HG03025 (cell line): ENCODE results near the gene ACTG1.

Source experiments
- ATAC-seq: cut with Tn5 transposase; IDR thresholded peaks from one replicate; pipeline ENCODE4 v1.9.1; 2021; ENCODE audit warnings: mild to moderate bottlenecking, moderate library complexity; ENCODE audit not compliant: unreplicated experiment, low FRiP score

Gene ACTG1

DNA sequence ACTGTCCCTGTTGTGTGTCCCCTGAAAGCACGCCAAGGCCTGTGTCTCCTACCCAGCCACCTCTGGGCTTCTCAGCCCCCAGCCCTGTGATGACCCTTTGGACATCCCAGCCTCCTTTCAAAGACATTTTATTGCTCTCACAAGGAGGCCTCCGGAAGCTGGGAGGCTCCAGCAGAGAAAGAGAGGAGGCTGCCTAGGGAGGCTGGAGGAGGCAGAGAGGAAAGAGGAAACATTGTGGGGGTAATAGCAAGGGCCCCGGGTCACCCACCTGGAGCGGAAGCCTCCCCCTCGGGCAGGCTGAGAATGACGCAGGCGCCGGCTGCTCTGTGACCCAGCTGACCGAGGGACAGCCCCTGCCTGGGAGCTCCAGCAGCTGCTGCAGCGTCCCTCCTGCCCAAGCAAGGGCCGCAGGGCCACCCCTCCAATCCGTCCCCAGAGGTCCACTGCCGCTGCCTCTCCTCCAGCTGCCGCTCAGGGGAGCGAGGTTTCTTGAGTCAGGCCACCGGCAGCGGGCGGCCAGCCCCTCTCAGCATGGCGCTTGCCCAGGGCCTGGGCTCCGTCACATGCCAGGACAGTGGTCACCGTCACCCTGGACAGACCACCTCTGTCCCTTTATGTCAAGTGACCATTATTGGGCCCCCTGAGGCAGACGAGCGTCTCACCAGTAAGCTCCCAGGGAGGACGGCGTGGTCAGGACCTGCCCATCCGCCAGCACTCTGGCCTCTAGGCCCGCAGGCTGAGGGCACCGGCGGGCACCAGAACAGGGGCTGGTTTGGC lies 29.3 kb downstream of the ACTG1 start:
- no peak for ATAC-seq

DNA sequence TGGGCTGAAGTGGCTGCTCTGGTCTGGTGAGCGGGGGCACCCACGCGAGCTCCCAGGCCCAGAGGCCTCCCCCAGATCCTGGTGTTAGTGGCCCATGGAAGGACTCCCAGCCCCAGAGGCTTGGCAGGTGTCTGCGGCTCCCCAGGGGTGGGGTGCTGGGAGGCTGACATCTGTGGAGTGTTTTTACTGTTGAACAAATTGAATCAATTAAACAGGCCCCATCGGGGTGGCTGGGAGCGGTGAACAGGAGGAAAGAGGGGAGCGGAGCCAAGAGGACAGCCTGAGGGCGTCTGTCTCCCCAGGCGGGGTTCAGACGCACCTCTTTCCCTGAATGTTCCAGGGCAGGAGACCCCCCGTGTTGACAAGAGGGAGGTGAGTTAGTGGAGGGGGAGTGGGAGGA lies 29.9 kb downstream of the ACTG1 start:
- ATAC-seq: no peak

DNA sequence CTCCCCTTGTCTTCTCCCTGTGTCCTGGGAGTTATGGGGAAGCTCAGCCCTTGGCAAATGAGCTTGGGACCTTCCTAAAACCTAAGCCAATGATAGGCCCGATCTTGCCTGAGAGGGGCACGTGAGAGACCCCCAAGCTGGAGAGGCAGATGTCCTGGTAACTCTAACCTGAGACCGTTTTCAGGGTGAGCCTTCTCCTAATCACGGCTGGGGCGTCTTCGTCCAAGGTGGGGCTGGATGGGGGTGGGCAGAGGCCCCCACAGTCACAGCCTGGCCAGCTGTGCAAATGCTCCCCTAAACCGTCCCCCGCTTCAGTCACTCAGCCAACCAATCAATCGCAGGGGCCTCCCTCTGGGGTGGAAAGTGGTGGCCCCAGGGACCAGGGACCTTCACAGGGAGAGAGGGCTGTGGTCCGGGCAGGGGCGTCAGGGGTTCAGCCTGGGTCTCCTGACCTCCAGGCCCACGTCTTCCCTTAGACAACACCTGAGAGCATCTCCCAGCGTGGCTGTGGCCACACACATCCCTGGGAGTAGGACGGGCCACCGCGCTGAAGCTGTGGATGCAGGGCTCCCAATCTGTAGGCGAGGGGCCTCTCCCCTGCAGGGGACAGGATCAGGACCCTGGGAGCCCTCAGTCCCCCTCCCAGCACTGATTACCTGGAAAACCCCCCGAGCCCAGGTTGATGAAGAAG lies 30.6 kb downstream of the ACTG1 start:
- ATAC-seq: no peak

DNA sequence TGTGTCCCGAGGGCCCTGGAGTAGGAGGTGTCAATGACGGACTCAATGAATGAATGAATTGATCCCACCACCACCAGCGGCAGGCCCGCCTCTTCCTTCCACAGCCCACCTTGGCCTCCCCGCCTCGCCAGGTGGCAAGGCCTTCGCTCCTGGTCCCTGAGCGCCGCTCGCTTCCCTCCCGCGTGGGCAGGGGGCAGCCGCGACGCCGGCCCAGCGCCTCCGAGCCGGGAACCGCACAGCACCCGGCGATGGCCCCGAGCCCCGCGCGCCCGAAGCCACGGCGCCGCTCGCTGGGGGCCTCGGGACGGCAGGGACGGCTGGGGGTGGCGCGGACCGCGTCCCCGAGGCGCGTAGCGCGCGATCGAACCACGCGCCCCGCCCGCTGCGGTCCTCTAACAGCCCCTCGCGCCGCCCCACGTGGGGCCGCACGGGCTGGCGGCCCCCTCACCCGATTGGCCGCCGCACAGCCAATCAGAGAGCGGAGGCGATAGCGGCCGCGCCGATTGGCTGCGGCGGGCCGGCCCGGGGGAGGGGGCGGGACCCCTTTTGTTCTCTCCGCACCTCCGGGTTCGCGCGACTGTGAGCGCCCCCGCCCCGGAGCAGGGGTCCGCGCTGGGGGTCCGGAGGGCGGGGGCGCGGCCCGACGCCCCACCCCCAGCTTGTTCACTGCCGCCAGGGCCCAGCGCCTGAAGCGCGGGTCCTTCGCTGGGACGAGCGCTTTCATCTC lies 31.4 kb downstream of the ACTG1 start:
- no peak for ATAC-seq

DNA sequence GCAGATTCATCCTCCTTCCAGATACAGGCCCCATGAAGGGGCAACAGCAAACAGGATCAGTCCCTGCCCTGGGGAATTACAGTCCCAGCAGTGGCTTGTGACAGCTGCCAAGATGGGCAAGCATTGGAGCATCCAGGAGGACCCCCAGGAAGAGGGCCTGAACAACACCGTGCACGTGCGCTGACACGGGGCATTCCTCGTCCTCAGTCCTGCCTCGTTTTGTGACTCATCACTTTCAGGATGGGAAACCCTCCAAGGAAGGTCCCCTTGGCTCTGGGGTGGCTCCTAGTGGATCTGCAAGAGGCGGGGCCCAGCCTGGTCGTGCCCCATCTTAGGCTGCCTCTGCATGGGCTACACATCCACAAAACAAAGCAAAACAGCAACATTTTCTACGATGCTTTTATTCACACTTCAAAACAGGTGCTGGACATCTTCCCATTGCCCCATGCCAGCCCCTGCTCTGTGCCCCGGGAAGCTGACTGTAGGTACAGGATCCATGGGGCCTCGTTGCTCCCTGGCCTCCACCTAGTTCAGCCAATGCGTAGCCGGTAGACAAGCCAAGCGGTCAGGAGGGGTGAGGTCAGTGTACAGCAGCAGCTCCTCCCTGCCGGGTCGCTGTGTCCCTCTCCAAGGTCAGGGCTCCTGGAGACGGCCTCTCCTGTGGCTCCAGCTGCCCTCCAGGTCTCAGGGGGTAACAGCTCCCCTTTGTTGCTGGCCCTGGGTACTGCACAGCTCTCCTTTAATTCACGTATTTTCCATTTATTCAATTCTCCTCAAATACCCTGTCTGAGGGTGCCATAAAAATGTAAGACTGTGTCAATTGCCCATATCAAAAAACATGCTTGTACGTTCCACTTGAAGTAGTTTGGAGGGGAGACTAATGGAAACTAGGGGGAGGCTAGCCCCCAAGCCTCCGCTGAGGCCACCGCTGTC lies 32.2 kb downstream of the ACTG1 start:
- ATAC-seq: no peak

DNA sequence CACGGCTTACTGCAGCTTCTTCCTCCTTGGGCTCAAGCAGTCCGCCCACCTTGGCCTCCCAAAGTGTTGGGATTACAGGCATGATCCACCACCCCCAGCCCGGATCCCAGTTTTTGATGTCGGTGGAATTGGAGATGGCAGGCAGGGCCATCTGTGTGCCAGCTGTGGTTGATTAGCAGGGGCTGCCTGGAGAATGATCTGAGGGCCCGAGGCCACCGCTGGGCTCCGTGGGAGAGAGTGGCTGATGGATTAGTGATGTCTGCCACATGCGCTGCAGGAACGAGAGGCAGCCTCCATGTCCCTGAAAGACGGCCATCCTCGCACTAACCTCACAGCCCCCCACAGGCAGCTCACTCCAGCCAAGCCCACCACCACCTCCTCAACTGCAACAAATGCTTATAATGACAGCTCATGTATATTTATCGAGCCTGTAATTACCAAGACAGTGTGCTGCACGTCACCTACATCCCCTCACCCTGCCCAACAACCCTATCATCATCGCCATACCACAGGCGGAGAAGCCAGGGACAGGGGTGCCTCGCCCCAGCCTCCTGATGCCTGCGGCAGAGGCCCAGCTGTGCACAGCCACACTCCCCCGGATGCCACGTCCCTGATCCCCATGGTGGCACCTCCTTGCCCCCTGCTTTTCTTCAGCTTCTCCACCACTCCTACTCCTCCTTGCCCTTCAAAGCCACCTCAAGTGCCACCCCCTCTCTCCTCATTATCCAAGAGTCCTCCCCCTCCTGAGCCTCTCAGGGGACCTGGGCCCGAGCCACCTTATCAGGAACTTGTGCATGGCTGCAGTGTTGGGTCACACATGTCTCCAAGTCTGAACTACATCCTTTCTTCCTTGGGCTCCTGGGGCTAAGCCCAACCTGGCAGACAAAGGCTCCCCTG lies 33.2 kb downstream of the ACTG1 start:
- no peak for ATAC-seq

DNA sequence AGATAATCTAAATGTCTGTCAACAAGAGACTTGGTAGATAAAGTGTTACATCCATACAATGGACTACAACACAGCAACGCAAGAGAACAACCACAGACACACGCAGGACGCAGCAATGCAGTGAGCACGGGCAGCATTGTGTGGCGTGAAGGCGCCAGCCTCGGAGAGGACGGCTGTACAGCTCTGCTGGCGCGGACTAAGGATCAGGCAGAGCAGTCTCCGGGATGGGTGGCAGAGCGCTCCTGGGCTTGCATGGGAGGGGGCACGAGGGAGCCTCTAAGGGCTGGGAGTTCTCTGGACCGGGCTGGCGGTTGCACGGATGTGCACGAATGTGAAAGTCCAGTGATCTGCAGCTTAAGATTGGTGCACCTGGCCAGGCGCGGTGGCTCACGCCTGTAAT lies 34.5 kb downstream of the ACTG1 start:
- no peak for ATAC-seq

DNA sequence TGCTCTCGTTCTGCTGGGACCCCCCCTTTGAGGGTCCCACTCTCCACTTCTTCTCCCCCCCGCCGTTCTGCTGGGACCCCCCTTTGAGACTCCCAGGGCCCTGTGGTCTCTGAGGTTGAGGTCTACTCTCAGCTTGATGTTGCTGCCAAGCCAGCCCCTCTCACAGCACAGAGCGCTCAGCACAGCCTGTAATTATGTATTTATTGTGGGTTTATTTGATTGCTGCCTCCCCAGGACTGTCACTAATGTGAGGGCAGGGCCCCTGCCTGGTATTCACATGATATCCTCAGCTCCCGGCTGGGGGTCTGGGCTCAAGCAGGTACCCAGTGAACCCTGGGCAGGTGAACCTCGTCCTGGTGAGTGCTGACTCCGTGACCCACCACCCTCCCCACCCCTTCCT lies 35.4 kb downstream of the ACTG1 start:
- ATAC-seq: no peak

DNA sequence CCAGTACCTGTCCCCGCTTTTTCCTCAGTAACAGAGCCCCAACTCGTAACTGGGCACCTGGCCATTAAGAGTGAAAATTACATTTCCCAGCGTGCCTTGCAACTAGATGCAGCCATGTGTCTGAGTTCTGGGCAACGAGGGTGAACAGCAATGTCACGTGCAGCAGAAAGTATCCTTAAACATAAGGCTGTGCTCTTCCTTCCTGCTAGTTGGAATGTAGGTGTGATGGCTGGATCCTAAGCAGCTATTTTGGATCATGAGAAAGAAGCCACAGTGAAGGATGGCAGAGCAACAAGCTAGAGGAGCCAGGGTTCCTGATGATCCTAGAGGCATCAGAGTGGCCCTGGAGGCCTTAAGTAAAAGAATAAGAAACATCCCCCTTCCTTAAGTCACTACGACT lies 36.0 kb downstream of the ACTG1 start:
- no peak for ATAC-seq

DNA sequence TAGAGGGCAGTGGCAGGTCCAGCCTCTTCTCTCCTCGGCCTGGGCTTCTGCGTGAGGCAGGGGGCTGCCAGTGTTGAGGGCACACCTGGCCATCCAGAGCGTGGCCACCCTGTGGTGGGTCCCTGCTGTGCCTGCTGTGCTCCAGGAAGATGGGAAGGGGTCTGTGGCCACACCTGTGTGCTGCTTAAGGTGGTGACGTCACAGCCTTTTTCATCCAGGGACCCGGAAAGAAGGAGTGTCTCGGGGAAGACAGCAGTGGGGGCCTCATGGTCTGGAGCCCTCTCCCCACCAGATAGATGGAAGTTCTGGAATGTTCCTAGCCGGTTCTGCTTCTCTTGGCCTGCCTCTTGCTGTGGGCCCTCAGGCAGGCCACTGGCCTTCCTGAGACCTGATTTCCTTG lies 36.5 kb downstream of the ACTG1 start:
- ATAC-seq: no peak

DNA sequence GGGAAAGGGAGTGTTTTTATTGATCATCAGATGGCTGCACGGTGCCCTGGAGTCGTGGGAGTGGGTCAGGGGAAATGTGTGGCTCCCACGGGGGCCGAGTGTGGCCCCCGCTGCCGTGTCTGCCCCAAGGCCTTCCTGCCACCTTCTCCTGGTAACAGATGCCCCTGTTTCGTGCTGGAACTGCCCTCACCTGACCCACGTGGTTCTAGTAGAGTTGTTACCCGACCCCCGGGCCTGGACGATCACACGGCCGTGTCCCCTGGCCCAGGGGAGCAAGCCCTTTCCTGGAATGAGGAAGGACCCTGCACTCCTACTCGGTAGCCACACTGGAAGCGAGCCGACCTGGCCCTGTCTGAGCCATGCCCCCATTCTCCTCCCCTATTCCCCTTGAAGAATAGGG lies 37.6 kb downstream of the ACTG1 start:
- ATAC-seq: no peak

DNA sequence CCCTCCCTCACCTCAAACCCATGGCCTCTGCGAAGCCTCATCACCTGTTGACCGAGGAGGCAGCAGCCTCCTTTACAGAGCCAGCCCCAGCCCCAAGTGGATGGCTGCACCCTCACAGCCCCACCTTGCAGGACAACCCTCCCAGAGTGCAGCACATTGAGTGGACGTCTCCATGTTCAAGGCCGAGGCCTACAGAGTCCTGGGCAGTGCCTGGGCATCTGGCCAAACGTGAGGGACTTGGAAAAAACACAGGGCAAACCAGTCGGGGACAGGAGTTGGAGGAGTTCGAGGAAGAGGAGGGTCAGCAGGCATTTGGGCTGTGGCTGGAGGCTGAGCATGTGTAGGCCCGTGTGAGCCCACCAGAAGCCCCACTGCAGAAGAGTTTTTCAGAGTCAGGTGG lies 39.6 kb downstream of the ACTG1 start:
- ATAC-seq: no peak

DNA sequence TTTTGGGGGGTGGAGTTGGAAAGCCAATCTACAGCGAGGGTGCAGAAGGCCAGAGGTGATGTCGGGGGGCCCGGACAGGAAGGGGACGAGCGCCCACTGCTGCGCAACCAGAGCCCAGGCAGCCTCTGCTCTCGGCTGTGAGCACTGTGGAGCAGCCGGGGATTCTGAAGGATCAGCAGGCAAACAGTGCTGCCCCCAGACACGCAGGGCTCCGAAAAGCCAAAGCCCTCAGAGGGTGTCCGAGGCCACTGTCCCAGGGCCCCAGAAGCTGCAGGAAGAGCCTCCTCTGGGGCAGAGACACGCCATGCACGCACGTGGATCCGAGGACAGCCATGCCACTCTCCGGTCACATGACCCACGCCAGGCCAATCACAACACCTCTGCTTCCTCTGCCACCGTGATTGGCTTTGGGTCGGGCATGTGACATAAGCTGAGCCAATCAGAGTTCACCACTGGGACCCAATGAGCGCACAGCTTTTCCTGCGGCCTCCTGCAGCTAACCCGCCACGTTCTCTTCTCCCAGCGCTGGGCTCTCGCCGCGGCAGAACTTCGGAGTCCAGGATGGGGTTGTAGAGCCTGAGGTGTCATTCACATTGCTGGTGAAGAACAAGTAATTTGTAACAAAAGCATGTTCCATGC lies 40.7 kb downstream of the ACTG1 start:
- ATAC-seq: no peak

DNA sequence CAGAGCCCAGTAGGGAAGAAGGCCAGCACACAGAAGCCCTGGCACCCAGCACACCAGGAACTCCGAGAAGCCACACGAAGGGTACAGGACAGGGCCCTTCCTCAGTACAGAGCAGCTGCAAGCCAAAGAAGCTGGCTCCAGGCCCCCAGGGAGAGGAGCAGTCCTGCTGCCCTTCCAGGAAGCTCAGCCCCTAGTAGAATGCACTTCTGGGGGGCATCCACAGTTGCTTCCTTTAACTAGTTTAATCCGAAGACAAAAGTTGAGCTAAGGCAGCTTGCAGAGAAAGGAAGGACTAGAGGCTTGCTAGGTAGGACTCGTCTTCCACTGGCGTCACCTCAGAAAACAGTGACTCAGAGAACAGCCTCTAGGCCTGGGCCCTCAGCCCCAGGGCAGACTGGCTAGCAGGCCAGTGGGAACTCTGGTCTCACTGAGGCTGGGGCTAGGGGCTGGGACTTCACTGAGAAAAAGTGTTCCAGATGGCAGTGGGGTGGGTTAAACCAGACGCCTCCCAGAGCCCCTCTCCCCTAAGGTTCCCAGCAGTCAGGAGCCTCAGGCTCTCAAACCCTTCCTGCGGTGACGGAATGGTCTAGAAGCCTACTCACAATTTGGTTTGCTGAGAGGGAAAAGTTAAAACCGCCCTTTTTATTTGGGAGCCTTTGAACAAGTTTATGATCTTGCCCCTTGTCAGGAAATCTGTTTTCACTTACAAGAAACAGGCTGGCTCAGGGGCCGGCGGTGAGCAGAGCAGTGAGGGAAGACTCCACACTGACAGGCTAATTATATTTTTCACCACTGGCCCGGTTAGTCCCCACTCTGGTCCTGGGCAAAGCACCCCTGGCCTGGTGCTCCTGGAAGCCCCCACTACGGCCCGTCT lies 41.4 kb downstream of the ACTG1 start:
- no peak for ATAC-seq

DNA sequence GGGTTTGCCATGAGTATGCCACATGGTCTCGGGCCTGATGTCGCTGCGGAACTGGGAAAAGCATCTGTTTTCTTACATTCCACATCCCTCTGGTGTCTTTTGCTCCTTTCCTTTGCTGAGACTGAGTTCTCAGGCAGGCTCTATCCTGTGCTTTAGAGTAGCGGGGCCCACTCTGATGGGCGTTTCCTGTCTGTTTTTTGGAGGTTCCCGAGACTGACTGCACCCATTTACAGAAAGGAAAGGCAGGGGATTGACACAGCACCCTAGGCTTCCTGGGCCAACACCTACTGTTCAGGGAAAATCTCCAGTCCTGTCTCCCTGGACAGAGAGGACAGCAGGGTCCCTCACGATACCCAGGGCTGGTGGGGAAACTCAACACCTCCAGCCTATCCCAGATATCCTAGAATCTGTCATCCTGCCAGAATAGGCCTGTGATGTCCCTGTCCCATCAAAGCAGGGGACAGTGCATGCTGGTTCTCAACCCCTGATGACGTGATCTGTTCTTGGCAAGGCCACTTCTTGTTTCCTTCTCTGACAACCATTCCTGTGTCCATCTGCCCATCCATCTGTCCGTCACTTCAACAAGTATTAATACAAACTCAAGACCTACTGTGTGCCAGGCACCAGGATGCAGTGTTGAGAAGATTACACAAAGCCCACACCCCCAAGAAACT lies 42.2 kb downstream of the ACTG1 start:
- no peak for ATAC-seq

DNA sequence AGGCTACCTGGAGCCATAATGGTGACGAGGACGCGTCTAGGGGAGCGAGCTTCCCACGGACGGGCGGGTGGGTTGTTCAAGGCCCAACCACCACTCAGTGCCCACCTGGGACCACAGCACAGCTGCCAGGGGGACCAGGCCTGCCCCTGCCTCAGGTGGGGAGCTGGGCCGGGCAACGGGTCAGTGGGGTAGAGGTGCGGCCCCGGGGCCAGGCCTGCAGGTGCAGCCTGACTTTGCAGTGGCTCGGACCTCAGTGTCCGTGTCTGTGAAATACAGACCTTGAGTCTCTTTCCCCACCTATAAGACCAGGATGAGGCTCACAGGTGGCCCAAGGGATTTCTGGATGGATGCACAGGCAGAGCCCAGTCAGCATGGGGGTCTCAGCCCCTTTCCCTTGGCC lies 43.3 kb downstream of the ACTG1 start:
- no peak for ATAC-seq

DNA sequence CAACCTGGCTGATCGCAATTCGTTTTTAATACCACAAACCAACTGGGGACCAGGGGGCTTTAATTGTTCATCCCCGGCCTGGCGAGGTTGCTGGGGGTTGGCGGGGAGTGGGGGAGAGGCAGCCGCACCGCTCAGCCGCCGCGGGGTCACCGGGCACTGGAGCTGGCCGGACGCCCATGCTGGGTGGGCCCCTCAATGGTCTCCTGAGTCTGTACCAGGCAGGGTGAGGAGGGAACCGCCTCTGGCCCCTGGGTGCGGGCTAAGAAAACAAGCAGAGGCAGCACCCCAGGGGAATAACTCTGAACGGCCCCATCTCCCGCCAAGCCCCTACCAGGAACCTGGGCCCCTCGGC lies 43.9 kb downstream of the ACTG1 start:
- no peak for ATAC-seq
